Measurements from ENCODE around the gene KLHDC2.
"Not testable (repeated sequence)": the region's sequence is repeated elsewhere in the genome, so short reads cannot be mapped to it uniquely, and the experiment has no call there.

- not testable (repeated sequence) for TF ChIP-seq CTCF (IDR thresholded peaks at IDR 0.05; ENCODE audit: borderline replicate concordance, extremely low read depth, low read length, poor library complexity, severe bottlenecking); EZH2 (IDR thresholded peaks at IDR 0.05; ENCODE audit: borderline replicate concordance, low read depth, low read length, severe bottlenecking)
These were observed 32.3 kb upstream of the KLHDC2 start for GRCh38 chr14:49735669-49736068.
